ENCODE data around the gene COG1. TPM values are rescaled to one million over a fixed set of nuclear protein-coding genes. Genes with fewer than 3 reads are reported as not detected.

Gene COG1
- total and polyA plus RNA-seq, 9 of the 15 experiments (the other 6 are each of a cell fraction or from before 2014, with no cell fraction given) = 9.5 to 26.8 (median 12.9) TPM

- TF ChIP-seq ATF3 (IDR thresholded peaks at IDR 0.05) (0 out of 2 replicates have a peak, but pooled peaks have one; percentile 20), ATF3 (CRISPR knock-in tag; conservative IDR thresholded peaks at IDR 0.05) (no peak), ZBTB11 (CRISPR knock-in tag; IDR thresholded peaks at IDR 0.05) (no peak), FIP1L1 (IDR thresholded peaks at IDR 0.05; ENCODE audit: low read depth, low read length, poor library complexity, severe bottlenecking) (no peak), ASH1L (IDR thresholded peaks at IDR 0.05; ENCODE audit: borderline replicate concordance, low read depth, partially characterized antibody) (no peak), TSHZ1 (CRISPR knock-in tag; IDR thresholded peaks at IDR 0.05) (no peak), ZNF518B (CRISPR knock-in tag; IDR thresholded peaks at IDR 0.05) (no peak), PPARD (CRISPR knock-in tag; IDR thresholded peaks at IDR 0.05) (no peak), BCOR (IDR thresholded peaks at IDR 0.05) (no peak), NR1H2 (CRISPR knock-in tag; IDR thresholded peaks at IDR 0.05) (no peak), ZNF41 (CRISPR knock-in tag; conservative IDR thresholded peaks at IDR 0.05) (no peak), NCOA4 (IDR thresholded peaks at IDR 0.05; ENCODE audit: partially characterized antibody) (no peak), CTBP1 (IDR thresholded peaks at IDR 0.05; ENCODE audit: borderline replicate concordance) (peak; percentile 36; the same call in 1 of the 2 replicates)
Measured at GRCh38 chr17:73191443-73192205, 1.2 kb upstream of the COG1 start (continued).

Measured in K562 (cell line).